ENCODE data around the gene ST8SIA3.

ST8SIA3 gene

GRCh38 chr18:57352271-57352701, at the start of gene ST8SIA3:
ST8SIA3 (plus strand) TSS chr18:57352557; CDS start chr18:57352847, 290 bp downstream.
- DNase-seq = no peak

GRCh38 chr18:57311472-57311871, 40.9 kb upstream of the ST8SIA3 start:
- no peak for DNase-seq

GRCh38 chr18:57312346-57313144, 39.8 kb upstream of the ST8SIA3 start:
- DNase-seq = no peak

- DNase-seq = no peak
Observed at GRCh38 chr18:57320603-57321002, 31.8 kb upstream of the ST8SIA3 start.

GRCh38 chr18:57325491-57326166, 26.7 kb upstream of the ST8SIA3 start:
- no peak for DNase-seq

- no peak for DNase-seq
Observed at GRCh38 chr18:57326718-57327323, 25.5 kb upstream of the ST8SIA3 start.

GRCh38 chr18:57328665-57329064, 23.7 kb upstream of the ST8SIA3 start:
- DNase-seq = no peak

- DNase-seq = no peak
Observed at GRCh38 chr18:57329856-57330255, 22.5 kb upstream of the ST8SIA3 start.

- DNase-seq = no peak
Observed at GRCh38 chr18:57331718-57332117, 20.6 kb upstream of the ST8SIA3 start.

- no peak for DNase-seq
Observed at GRCh38 chr18:57333940-57334339, 18.4 kb upstream of the ST8SIA3 start.

GRCh38 chr18:57334383-57334782, 18.0 kb upstream of the ST8SIA3 start:
- no peak for DNase-seq

- DNase-seq = no peak
Observed at GRCh38 chr18:57336343-57336742, 16.0 kb upstream of the ST8SIA3 start.

- no peak for DNase-seq
Observed at GRCh38 chr18:57337890-57338289, 14.5 kb upstream of the ST8SIA3 start.

- no peak for DNase-seq
Observed at GRCh38 chr18:57343833-57344232, 8.5 kb upstream of the ST8SIA3 start.

GRCh38 chr18:57346876-57347275, 5.5 kb upstream of the ST8SIA3 start:
- no peak for DNase-seq

GRCh38 chr18:57347784-57348183, 4.6 kb upstream of the ST8SIA3 start:
- DNase-seq = no peak

- no peak for DNase-seq
Observed at GRCh38 chr18:57352761-57353136, 392 bp downstream of the ST8SIA3 start.

- DNase-seq = no peak
Observed at GRCh38 chr18:57353137-57353939, 981 bp downstream of the ST8SIA3 start.

GRCh38 chr18:57353940-57354461, 1.6 kb downstream of the ST8SIA3 start:
- no peak for DNase-seq

GRCh38 chr18:57359433-57359832, 7.1 kb downstream of the ST8SIA3 start:
- no peak for DNase-seq

- DNase-seq = no peak
Observed at GRCh38 chr18:57362714-57363113, 10.4 kb downstream of the ST8SIA3 start.

GRCh38 chr18:57364460-57364859, 12.1 kb downstream of the ST8SIA3 start:
- DNase-seq = no peak
